Measurements from ENCODE around the gene IMMT. TPM values are rescaled to one million over a fixed set of nuclear protein-coding genes. Genes with fewer than 3 reads are reported as not detected.

IMMT gene
- total and polyA plus RNA-seq, 2 donors (not counting 3 experiments of a cell fraction or from before 2014, with no cell fraction given) = 35.6 to 112 TPM

- Histone ChIP-seq H3K79me2 (ENCODE audit: control insufficient read depth, insufficient read depth, low read length) (peaks cover 1% of the 10 kb centered on the region), H3K9ac (replicated peaks; ENCODE audit: extremely low read depth, insufficient read depth, low read length) (no peak overlapping the region), H3K27ac (ENCODE audit: insufficient read depth, low read depth, low read length) (no peak overlapping the region), H4K20me1 (replicated peaks; ENCODE audit: control insufficient read depth, extremely low read depth, insufficient read depth, low read length) (peaks cover 3% of the 10 kb centered on the region), H3K36me3 (ENCODE audit: control insufficient read depth in 2 of 2, extremely low read depth in 1 of 2, insufficient read depth in 2 of 2, low read length in 2 of 2) (peaks cover 13 to 17% of the 10 kb centered on the region in 2 experiments), H3K4me1 (ENCODE audit: control insufficient read depth, extremely low read depth, insufficient read depth, low read length) (no peaks in the 10 kb centered on the region), H3K9me3 (replicated peaks; ENCODE audit: control insufficient read depth, insufficient read depth, low read length) (no peaks in the 10 kb centered on the region), H2AFZ (ENCODE audit: low read depth, low read length) (no peak overlapping the region), H3K4me2 (ENCODE audit: insufficient read depth, low read length) (no peak overlapping the region), H3K27me3 (ENCODE audit: control insufficient read depth in 2 of 2, insufficient read depth in 2 of 2, low read length in 2 of 2) (no peaks in the 10 kb centered on the region), H3K9me1 (replicated peaks; ENCODE audit: control insufficient read depth, extremely low read depth, insufficient read depth, low read length) (no peaks in the 10 kb centered on the region), H3K4me3 (replicated peaks in 1 of 3; ENCODE audit: insufficient read depth in 1 of 3, low read depth in 1 of 3, low read length in 3 of 3) (no peak overlapping the region)
- BruUV-seq (replicated peaks) = no TSS peak
- CTCF ChIA-PET = no interaction called here
- POLR2A ChIA-PET = no interaction called here
- intact Hi-C loops (cut with micrococcal nuclease) (no loop called here), dilution Hi-C loops (cut with MboI; ENCODE audit: extremely low pct_ligation_motif_present, low sequenced_read_pairs) (no loop called here)
- FAIRE-seq (no peak), DNase-seq (ENCODE audit: low read depth, low spot score) (no peak)
- TF ChIP-seq POLR2A (IDR thresholded peaks at IDR 0.05; ENCODE audit: low read depth, low read length) (no peak), FOS (IDR thresholded peaks at IDR 0.05; ENCODE audit: borderline replicate concordance, insufficient read depth, low read length) (no peak), MAX (IDR thresholded peaks at IDR 0.05; ENCODE audit: insufficient read depth, insufficient read length) (no peak), MYC (IDR thresholded peaks at IDR 0.05; ENCODE audit: low read depth, low read length) (no peak)
These were observed 38.2 kb downstream of the IMMT start for GRCh38 chr2:86157009-86157556.

- dilution Hi-C loops (cut with MboI; ENCODE audit: extremely low pct_ligation_motif_present, low sequenced_read_pairs) = no loop called here
- Histone ChIP-seq H3K9me3 (replicated peaks; ENCODE audit: control insufficient read depth, insufficient read depth, low read length) (no peaks in the 10 kb centered on the region), H3K27ac (ENCODE audit: insufficient read depth, low read depth, low read length) (no peak overlapping the region), H3K79me2 (ENCODE audit: control insufficient read depth, insufficient read depth, low read length) (peaks cover 1% of the 10 kb centered on the region), H3K9me1 (replicated peaks; ENCODE audit: control insufficient read depth, extremely low read depth, insufficient read depth, low read length) (no peaks in the 10 kb centered on the region), H2AFZ (ENCODE audit: low read depth, low read length) (no peak overlapping the region), H3K4me1 (ENCODE audit: control insufficient read depth, extremely low read depth, insufficient read depth, low read length) (no peaks in the 10 kb centered on the region), H3K27me3 (ENCODE audit: control insufficient read depth in 2 of 2, insufficient read depth in 2 of 2, low read length in 2 of 2) (no peaks in the 10 kb centered on the region), H3K4me3 (replicated peaks in 1 of 3; ENCODE audit: insufficient read depth in 1 of 3, low read depth in 1 of 3, low read length in 3 of 3) (no peak overlapping the region), H4K20me1 (replicated peaks; ENCODE audit: control insufficient read depth, extremely low read depth, insufficient read depth, low read length) (no peaks in the 10 kb centered on the region), H3K4me2 (ENCODE audit: insufficient read depth, low read length) (no peak overlapping the region), H3K9ac (replicated peaks; ENCODE audit: extremely low read depth, insufficient read depth, low read length) (no peak overlapping the region), H3K36me3 (ENCODE audit: control insufficient read depth in 2 of 2, extremely low read depth in 1 of 2, insufficient read depth in 2 of 2, low read length in 2 of 2) (peaks cover 16 to 22% of the 10 kb centered on the region in 2 experiments)
- ChIA-PET CTCF (no interaction called here), POLR2A (no interaction called here)
- no TSS peak for BruUV-seq (replicated peaks)
- no peak for TF ChIP-seq MYC (IDR thresholded peaks at IDR 0.05; ENCODE audit: low read depth, low read length)
- TF ChIP-seq GATA2 (IDR thresholded peaks at IDR 0.05; ENCODE audit: insufficient read depth, insufficient read length, low read depth, low read length) = no peak
- no peak for TF ChIP-seq FOS (IDR thresholded peaks at IDR 0.05; ENCODE audit: borderline replicate concordance, insufficient read depth, low read length)
- TF ChIP-seq JUN (IDR thresholded peaks at IDR 0.05; ENCODE audit: borderline replicate concordance, insufficient read depth, insufficient read length, low read depth) = no peak
- TF ChIP-seq POLR2AphosphoS5 (IDR thresholded peaks at IDR 0.05; ENCODE audit: insufficient read depth, low read depth, low read length) = no peak
- TF ChIP-seq EZH2 (IDR thresholded peaks at IDR 0.05; ENCODE audit: borderline replicate concordance, low read depth, low read length, severe bottlenecking) = no peak
- DNase-seq (ENCODE audit: low read depth, low spot score) (no peak), FAIRE-seq (no peak)
- intact Hi-C loops (cut with micrococcal nuclease) = no loop called here
These were observed 44.8 kb downstream of the IMMT start for GRCh38 chr2:86150502-86150901.

All from endothelial cell of umbilical vein (primary cell).